WTC11 (cell line): ENCODE measurements around the gene GLS. TPM values are rescaled to one million over a fixed set of nuclear protein-coding genes. Genes with fewer than 3 reads are reported as not detected.

Source experiments
- ATAC-seq: fragments of 200-7000 bp; cut with Tn5 transposase; 2 replicates; pipeline ENCODE4 v1.10.0; 2021; ENCODE audit warnings: mild to moderate bottlenecking, moderate library complexity
- CTCF ChIA-PET: fragments of 300-600 bp; sonication (Branson Sonifier 250); formaldehyde crosslinking; loops from one replicate; lab custom pipeline; 2021; ENCODE audit warnings: antibody characterized with exemption; lab: Charles Lee
- POLR2A ChIA-PET: fragments of 350-600 bp; sonication (Branson Sonifier 250); formaldehyde crosslinking; loops from one replicate; lab custom pipeline; 2021; ENCODE audit warnings: antibody characterized with exemption; lab: Charles Lee
- DNase-seq: peaks from one replicate; pipeline ENCODE4 v3.0.0; 2021; ENCODE audit warnings: low spot score
- H3K27ac Mint-ChIP-seq: 2 replicates; pipeline ENCODE4 v1.8.0; 2021; ENCODE audit warnings: mixed read lengths
- H3K27me3 Mint-ChIP-seq: 2 replicates; pipeline ENCODE4 v1.8.0; 2021; ENCODE audit warnings: low read depth, mild to moderate bottlenecking, moderate library complexity, mixed read lengths
- H3K36me3 Mint-ChIP-seq: 2 replicates; pipeline ENCODE4 v1.8.0; 2021; ENCODE audit warnings: mixed read lengths
- H3K4me1 Mint-ChIP-seq: 2 replicates; pipeline ENCODE4 v1.8.0; 2022; ENCODE audit warnings: mixed read lengths
- H3K4me3 Mint-ChIP-seq: 2 replicates; pipeline ENCODE4 v1.8.0; 2021; ENCODE audit warnings: mild to moderate bottlenecking, moderate library complexity, mixed read lengths
- H3K9me3 Mint-ChIP-seq: 2 replicates; pipeline ENCODE4 v1.8.0; 2021; ENCODE audit warnings: mixed read lengths
- ATF1 ChIP-seq: sonication (generic); formaldehyde crosslinking; IDR thresholded peaks from 2 replicates; pipeline ENCODE4 v1.8.1; 2023; ENCODE audit warnings: mild to moderate bottlenecking, moderate library complexity, missing genetic modification reagents
- CBFB ChIP-seq: sonication (generic); formaldehyde crosslinking; IDR thresholded peaks from 2 replicates; pipeline ENCODE4 v1.8.1; 2022; ENCODE audit warnings: mild to moderate bottlenecking, low read depth, missing genetic modification reagents
- ETV6 ChIP-seq: sonication (generic); formaldehyde crosslinking; IDR thresholded peaks from 2 replicates; pipeline ENCODE4 v1.8.1; 2022; ENCODE audit warnings: mild to moderate bottlenecking, missing genetic modification reagents
- FOXP1 ChIP-seq: sonication (generic); formaldehyde crosslinking; IDR thresholded peaks from 2 replicates; pipeline ENCODE4 v1.8.0; 2022; ENCODE audit warnings: missing genetic modification reagents, mild to moderate bottlenecking, moderate library complexity, borderline replicate concordance
- GABPB1 ChIP-seq: sonication (generic); formaldehyde crosslinking; IDR thresholded peaks from 2 replicates; pipeline ENCODE4 v1.8.1; 2023; ENCODE audit warnings: mild to moderate bottlenecking, missing genetic modification reagents
- JUN ChIP-seq: sonication (generic); formaldehyde crosslinking; IDR thresholded peaks from 2 replicates; pipeline ENCODE4 v1.8.0; 2023; ENCODE audit warnings: mild to moderate bottlenecking, missing genetic modification reagents
- NFATC4 ChIP-seq: fragments of 250-450 bp; sonication (Bioruptor Pico); IDR thresholded peaks from 2 replicates; pipeline ENCODE4 v1.9.0; 2021; ENCODE audit warnings: mild to moderate bottlenecking
- NFE2L1 ChIP-seq: sonication (generic); formaldehyde crosslinking; IDR thresholded peaks from 2 replicates; pipeline ENCODE4 v1.8.1; 2023; ENCODE audit warnings: missing genetic modification reagents
- NR1H2 ChIP-seq: sonication (generic); formaldehyde crosslinking; IDR thresholded peaks from 2 replicates; pipeline ENCODE4 v1.9.0; 2021; ENCODE audit warnings: mild to moderate bottlenecking, moderate library complexity, missing genetic modification reagents
- NR3C1 ChIP-seq: sonication (generic); formaldehyde crosslinking; conservative IDR thresholded peaks from 2 replicates; pipeline ENCODE4 v1.8.1; 2023; ENCODE audit warnings: low read depth, mild to moderate bottlenecking, missing genetic modification reagents
- RORB ChIP-seq: fragments of 250-450 bp; sonication (Bioruptor Pico); IDR thresholded peaks from 2 replicates; pipeline ENCODE4 v1.9.0; 2021; ENCODE audit warnings: mild to moderate bottlenecking
- ZNF121 ChIP-seq: sonication (generic); formaldehyde crosslinking; IDR thresholded peaks from 2 replicates; pipeline ENCODE4 v1.8.0; 2023; ENCODE audit warnings: missing genetic modification reagents
- ZNF219 ChIP-seq: sonication (generic); formaldehyde crosslinking; IDR thresholded peaks from 2 replicates; pipeline ENCODE4 v1.8.0; 2023; ENCODE audit warnings: missing genetic modification reagents, mild to moderate bottlenecking, borderline replicate concordance
- ZNF232 ChIP-seq: sonication (generic); formaldehyde crosslinking; IDR thresholded peaks from 2 replicates; pipeline ENCODE4 v1.8.0; 2022; ENCODE audit warnings: mild to moderate bottlenecking, missing genetic modification reagents
- ZNF423 ChIP-seq: fragments of 250-450 bp; sonication (Bioruptor Pico); IDR thresholded peaks from 2 replicates; pipeline ENCODE4 v2.1.2; 2022; ENCODE audit warnings: mild to moderate bottlenecking, moderate library complexity
- ZNF671 ChIP-seq: fragments of 250-450 bp; sonication (Bioruptor Pico); IDR thresholded peaks from 2 replicates; pipeline ENCODE4 v1.8.0; 2021; ENCODE audit warnings: mild to moderate bottlenecking
- total RNA-seq: library from RNA; stranded (reverse); gene quantifications from 3 replicates; pipeline ENCODE4 v1.2.3, GENCODE V29; 2021
- TF ChIP-seq, protein P1 (sequence below): sonication (generic); formaldehyde crosslinking; IDR thresholded peaks from 2 replicates; pipeline ENCODE4 v1.8.1; 2023; ENCODE audit warnings: mild to moderate bottlenecking, missing genetic modification reagents, moderate library complexity
- TF ChIP-seq, protein P2 (sequence below): fragments of 200-600 bp; IDR thresholded peaks from 2 replicates; pipeline ENCODE4 v1.8.0; 2022; ENCODE audit warnings: antibody characterized with exemption
- TF ChIP-seq, protein P3 (sequence below): sonication (generic); formaldehyde crosslinking; IDR thresholded peaks from 2 replicates; pipeline ENCODE4 v1.8.1; 2023; ENCODE audit warnings: mild to moderate bottlenecking, missing genetic modification reagents, moderate library complexity
- TF ChIP-seq, protein P4 (sequence below): sonication (generic); formaldehyde crosslinking; IDR thresholded peaks from 2 replicates; pipeline ENCODE4 v1.8.1; 2022; ENCODE audit warnings: mild to moderate bottlenecking, missing genetic modification reagents, moderate library complexity, borderline replicate concordance
- TF ChIP-seq, protein P5 (sequence below): sonication (generic); formaldehyde crosslinking; IDR thresholded peaks from 2 replicates; pipeline ENCODE4 v1.8.0; 2023; ENCODE audit warnings: missing genetic modification reagents, mild to moderate bottlenecking, borderline replicate concordance
- TF ChIP-seq, protein P6 (sequence below): sonication (generic); formaldehyde crosslinking; IDR thresholded peaks from 2 replicates; pipeline ENCODE4 v1.8.1; 2023; ENCODE audit warnings: mild to moderate bottlenecking, moderate library complexity, missing genetic modification reagents

Gene GLS
- total RNA-seq, 1 experiment from 2014 or later, result 115 TPM

DNA sequence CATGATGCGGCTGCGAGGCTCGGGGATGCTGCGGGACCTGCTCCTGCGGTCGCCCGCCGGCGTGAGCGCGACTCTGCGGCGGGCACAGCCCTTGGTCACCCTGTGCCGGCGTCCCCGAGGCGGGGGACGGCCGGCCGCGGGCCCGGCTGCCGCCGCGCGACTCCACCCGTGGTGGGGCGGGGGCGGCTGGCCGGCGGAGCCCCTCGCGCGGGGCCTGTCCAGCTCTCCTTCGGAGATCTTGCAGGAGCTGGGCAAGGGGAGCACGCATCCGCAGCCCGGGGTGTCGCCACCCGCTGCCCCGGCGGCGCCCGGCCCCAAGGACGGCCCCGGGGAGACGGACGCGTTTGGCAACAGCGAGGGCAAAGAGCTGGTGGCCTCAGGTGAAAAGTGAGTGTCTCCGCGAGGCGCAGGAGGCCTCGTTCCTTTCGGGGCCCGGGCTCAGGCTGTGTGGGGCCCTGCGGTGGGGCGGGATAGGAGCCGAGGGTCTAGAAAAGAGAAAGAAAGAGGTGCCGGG, 520 bp downstream of the GLS start:
- no peak for DNase-seq
- peak; percentile 1; the same call in 1 of the 2 replicates for ATAC-seq

DNA sequence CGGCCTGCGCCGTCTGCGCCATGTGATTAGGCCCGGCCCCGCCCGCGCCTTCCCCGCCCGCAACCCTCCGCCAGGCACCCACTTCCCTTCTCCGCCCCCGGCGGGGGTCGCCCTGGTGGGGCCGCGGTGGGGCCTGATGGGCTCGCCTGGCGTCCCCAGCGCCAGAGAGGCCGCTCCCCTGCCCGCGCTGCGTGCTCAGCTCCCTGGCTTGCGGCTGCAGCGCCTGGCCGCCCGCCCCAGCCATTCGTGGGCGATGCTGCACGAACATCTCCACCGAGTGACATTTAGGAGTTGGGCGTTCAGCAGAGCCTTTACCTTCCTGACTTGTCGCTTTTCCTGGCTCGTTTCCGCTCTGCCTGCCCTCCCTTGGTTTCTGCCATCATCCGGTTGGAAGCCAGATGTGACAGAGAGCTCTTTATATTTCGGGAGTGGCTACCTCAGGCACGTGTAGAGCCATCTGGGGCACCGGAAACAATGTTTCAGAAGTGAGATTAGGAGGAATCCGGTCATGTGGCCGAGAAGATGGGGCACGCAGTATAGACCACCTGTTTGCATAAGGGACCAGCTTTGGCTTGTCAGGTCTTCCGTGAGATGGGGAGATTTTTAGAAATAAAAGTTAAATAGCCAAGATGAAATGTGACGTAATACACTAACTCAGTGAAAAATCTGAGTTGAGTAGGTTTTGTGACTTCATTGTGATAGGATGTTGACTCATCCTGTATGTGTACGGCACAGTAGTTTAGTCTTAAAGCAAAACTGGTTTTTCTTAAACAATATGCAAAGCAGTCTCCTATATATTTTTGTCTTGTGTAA, 1.2 kb downstream of the GLS start:
- peak; percentile 54 for DNase-seq
- ChIA-PET CTCF (interaction anchor here (1.0 kb wide), 1 partner anchor 31 kb away, joined by 3 read pairs; no protein-coding TSS in a partner anchor), POLR2A (interaction anchor here (0.6 to 1.6 kb wide), 3 partner anchors 10 to 563 kb away, joined by 3 to 10 read pairs (median 5); no protein-coding TSS in a partner anchor)
- Mint-ChIP-seq H3K36me3 (peaks cover 10% of the 10 kb centered on the region), H3K27me3 (no peaks in the 10 kb centered on the region; the same call in 1 of the 2 replicates), H3K4me1 (peaks cover 44% of the 10 kb centered on the region), H3K9me3 (no peaks in the 10 kb centered on the region), H3K4me3 (peak overlapping the region; percentile 94), H3K27ac (peak overlapping the region; percentile 93)
- peak; percentile 19 for ATAC-seq
- TF ChIP-seq NFATC4 (CRISPR knock-in tag) (no peak), ETV6 (CRISPR knock-in tag) (peak; percentile 81), ZNF232 (CRISPR knock-in tag) (no peak), NR1H2 (CRISPR knock-in tag) (no peak), CBFB (no peak), FOXP1 (CRISPR knock-in tag) (no peak), GABPB1 (CRISPR knock-in tag) (no peak; the same call in 1 of the 2 replicates), ZNF121 (CRISPR knock-in tag) (no peak), ZNF671 (CRISPR knock-in tag) (no peak), ZNF219 (CRISPR knock-in tag) (no peak), RORB (CRISPR knock-in tag) (no peak)
- TF ChIP-seq, protein P1, sequence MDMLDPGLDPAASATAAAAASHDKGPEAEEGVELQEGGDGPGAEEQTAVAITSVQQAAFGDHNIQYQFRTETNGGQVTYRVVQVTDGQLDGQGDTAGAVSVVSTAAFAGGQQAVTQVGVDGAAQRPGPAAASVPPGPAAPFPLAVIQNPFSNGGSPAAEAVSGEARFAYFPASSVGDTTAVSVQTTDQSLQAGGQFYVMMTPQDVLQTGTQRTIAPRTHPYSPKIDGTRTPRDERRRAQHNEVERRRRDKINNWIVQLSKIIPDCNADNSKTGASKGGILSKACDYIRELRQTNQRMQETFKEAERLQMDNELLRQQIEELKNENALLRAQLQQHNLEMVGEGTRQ (CRISPR knock-in tag), result peak; percentile 71
- TF ChIP-seq, protein P2, sequence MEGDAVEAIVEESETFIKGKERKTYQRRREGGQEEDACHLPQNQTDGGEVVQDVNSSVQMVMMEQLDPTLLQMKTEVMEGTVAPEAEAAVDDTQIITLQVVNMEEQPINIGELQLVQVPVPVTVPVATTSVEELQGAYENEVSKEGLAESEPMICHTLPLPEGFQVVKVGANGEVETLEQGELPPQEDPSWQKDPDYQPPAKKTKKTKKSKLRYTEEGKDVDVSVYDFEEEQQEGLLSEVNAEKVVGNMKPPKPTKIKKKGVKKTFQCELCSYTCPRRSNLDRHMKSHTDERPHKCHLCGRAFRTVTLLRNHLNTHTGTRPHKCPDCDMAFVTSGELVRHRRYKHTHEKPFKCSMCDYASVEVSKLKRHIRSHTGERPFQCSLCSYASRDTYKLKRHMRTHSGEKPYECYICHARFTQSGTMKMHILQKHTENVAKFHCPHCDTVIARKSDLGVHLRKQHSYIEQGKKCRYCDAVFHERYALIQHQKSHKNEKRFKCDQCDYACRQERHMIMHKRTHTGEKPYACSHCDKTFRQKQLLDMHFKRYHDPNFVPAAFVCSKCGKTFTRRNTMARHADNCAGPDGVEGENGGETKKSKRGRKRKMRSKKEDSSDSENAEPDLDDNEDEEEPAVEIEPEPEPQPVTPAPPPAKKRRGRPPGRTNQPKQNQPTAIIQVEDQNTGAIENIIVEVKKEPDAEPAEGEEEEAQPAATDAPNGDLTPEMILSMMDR, result no peak
- TF ChIP-seq, protein P3, sequence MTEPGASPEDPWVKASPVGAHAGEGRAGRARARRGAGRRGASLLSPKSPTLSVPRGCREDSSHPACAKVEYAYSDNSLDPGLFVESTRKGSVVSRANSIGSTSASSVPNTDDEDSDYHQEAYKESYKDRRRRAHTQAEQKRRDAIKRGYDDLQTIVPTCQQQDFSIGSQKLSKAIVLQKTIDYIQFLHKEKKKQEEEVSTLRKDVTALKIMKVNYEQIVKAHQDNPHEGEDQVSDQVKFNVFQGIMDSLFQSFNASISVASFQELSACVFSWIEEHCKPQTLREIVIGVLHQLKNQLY (CRISPR knock-in tag), result 0 out of 2 replicates have a peak, but pooled peaks have one; percentile 48

More for the DNA sequence above, 520 bp downstream of the GLS start:
- Mint-ChIP-seq H3K27ac (no peak overlapping the region), H3K9me3 (no peaks in the 10 kb centered on the region), H3K36me3 (peaks cover 10% of the 10 kb centered on the region), H3K4me3 (peak overlapping the region; percentile 94), H3K4me1 (peaks cover 41% of the 10 kb centered on the region), H3K27me3 (no peaks in the 10 kb centered on the region; the same call in 1 of the 2 replicates)
- CTCF ChIA-PET, result interaction anchor here (1.0 to 1.9 kb wide), 3 partner anchors 18 to 31 kb away, joined by 3 to 12 read pairs (median 3); no protein-coding TSS in a partner anchor
- TF ChIP-seq ZNF423 (no peak), NFE2L1 (no peak), NR3C1 (CRISPR knock-in tag) (0 out of 2 replicates have a peak, but pooled peaks have one; percentile 4), JUN (no peak), ATF1 (CRISPR knock-in tag) (no peak)
- TF ChIP-seq, protein P4, sequence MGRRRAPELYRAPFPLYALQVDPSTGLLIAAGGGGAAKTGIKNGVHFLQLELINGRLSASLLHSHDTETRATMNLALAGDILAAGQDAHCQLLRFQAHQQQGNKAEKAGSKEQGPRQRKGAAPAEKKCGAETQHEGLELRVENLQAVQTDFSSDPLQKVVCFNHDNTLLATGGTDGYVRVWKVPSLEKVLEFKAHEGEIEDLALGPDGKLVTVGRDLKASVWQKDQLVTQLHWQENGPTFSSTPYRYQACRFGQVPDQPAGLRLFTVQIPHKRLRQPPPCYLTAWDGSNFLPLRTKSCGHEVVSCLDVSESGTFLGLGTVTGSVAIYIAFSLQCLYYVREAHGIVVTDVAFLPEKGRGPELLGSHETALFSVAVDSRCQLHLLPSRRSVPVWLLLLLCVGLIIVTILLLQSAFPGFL, result no peak
- TF ChIP-seq, protein P5, sequence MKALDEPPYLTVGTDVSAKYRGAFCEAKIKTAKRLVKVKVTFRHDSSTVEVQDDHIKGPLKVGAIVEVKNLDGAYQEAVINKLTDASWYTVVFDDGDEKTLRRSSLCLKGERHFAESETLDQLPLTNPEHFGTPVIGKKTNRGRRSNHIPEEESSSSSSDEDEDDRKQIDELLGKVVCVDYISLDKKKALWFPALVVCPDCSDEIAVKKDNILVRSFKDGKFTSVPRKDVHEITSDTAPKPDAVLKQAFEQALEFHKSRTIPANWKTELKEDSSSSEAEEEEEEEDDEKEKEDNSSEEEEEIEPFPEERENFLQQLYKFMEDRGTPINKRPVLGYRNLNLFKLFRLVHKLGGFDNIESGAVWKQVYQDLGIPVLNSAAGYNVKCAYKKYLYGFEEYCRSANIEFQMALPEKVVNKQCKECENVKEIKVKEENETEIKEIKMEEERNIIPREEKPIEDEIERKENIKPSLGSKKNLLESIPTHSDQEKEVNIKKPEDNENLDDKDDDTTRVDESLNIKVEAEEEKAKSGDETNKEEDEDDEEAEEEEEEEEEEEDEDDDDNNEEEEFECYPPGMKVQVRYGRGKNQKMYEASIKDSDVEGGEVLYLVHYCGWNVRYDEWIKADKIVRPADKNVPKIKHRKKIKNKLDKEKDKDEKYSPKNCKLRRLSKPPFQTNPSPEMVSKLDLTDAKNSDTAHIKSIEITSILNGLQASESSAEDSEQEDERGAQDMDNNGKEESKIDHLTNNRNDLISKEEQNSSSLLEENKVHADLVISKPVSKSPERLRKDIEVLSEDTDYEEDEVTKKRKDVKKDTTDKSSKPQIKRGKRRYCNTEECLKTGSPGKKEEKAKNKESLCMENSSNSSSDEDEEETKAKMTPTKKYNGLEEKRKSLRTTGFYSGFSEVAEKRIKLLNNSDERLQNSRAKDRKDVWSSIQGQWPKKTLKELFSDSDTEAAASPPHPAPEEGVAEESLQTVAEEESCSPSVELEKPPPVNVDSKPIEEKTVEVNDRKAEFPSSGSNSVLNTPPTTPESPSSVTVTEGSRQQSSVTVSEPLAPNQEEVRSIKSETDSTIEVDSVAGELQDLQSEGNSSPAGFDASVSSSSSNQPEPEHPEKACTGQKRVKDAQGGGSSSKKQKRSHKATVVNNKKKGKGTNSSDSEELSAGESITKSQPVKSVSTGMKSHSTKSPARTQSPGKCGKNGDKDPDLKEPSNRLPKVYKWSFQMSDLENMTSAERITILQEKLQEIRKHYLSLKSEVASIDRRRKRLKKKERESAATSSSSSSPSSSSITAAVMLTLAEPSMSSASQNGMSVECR (CRISPR knock-in tag), result 0 out of 2 replicates have a peak, but pooled peaks have one; percentile 8
- TF ChIP-seq, protein P6, sequence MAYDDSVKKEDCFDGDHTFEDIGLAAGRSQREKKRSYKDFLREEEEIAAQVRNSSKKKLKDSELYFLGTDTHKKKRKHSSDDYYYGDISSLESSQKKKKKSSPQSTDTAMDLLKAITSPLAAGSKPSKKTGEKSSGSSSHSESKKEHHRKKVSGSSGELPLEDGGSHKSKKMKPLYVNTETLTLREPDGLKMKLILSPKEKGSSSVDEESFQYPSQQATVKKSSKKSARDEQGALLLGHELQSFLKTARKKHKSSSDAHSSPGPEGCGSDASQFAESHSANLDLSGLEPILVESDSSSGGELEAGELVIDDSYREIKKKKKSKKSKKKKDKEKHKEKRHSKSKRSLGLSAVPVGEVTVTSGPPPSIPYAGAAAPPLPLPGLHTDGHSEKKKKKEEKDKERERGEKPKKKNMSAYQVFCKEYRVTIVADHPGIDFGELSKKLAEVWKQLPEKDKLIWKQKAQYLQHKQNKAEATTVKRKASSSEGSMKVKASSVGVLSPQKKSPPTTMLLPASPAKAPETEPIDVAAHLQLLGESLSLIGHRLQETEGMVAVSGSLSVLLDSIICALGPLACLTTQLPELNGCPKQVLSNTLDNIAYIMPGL, result peak; percentile 3; the same call in 1 of the 2 replicates
- POLR2A ChIA-PET, result interaction anchor here (0.6 to 1.6 kb wide), 4 partner anchors 11 to 562 kb away, joined by 3 to 10 read pairs (median 4); no protein-coding TSS in a partner anchor
